Measurements from ENCODE around the gene KRT26. TPM values are rescaled to one million over a fixed set of nuclear protein-coding genes. Genes with fewer than 3 reads are reported as not detected.
"Not testable (repeated sequence)": the region's sequence is repeated elsewhere in the genome, so short reads cannot be mapped to it uniquely, and the experiment has no call there.

Gene KRT26
- total and polyA plus RNA-seq, 2 donors: not detected

DNA sequence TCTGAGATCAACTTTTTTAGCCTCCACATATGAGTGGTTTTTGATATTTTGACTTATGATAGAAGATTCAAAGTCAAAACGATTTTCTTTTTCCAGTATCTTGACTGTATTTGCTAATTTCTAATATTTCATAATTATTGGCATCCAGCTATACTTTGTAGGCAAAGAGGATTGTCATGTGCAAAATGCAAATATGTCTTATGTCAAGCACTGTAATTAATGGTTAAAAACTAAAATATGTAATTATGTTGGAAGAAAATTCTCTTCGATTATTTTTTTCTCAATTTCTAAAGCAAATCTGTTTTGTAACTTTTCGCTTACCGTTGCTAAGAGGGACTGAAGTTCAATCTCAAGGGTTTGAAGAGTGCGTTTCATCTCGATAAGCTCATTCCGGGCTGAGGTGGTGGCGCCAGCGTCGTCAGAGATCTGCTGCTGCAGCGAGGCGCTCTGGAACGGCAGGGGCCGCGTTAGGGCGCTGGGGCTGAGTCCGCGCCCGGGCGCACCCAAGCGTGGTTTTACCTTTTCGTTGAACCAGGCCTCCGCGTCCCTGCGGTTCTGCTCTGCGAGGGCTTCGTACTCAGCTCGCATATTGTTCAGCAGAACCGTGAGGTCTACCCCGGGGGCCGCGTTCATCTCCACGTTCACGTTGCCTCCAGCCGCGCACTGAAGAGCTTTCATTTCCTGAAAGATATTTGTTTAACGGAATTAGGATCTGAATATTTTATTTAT is 7.3 kb upstream of the KRT26 start:
- H3K27ac ChIP-seq (ENCODE audit: low read depth): no peak overlapping the region
- DNase-seq (ENCODE audit: extremely low spot score): no peak
- 29% methylated on average over 37 of the region's 37 CpGs for WGBS
- H3K4me3 ChIP-seq (ENCODE audit: low read depth, low read length): peak overlapping the region; percentile 2
- no peaks in the 10 kb centered on the region for H3K4me1 ChIP-seq (ENCODE audit: insufficient read depth)
- no peaks in the 10 kb centered on the region for H3K36me3 ChIP-seq (ENCODE audit: insufficient read depth)

DNA sequence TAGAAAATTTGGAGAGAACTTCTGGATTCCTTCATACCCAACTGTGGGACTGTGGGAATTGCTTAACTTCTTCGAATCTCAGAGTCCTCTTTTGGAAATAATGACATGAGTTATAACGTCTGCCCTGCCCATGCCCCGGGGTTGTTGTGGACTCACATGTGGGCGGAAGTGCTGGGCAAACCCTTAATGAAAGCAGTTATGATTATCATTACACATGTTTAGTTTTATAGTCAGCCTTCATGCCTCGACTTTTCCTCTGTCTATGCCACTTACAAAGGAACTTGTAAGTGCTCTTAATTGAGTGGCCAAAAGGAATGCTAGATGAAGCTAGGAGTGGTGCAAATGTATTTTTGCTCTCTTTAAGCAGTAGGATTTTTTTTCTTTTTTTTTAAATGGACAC is 6.5 kb upstream of the KRT26 start:
- H3K27ac ChIP-seq (ENCODE audit: low read depth): no peak overlapping the region
- H3K36me3 ChIP-seq (ENCODE audit: insufficient read depth): no peaks in the 10 kb centered on the region
- H3K4me1 ChIP-seq (ENCODE audit: insufficient read depth): no peaks in the 10 kb centered on the region
- 70% methylated on average over 5 of the region's 5 CpGs for WGBS
- H3K4me3 ChIP-seq (ENCODE audit: low read depth, low read length): no peak overlapping the region
- no peak for DNase-seq (ENCODE audit: extremely low spot score)

DNA sequence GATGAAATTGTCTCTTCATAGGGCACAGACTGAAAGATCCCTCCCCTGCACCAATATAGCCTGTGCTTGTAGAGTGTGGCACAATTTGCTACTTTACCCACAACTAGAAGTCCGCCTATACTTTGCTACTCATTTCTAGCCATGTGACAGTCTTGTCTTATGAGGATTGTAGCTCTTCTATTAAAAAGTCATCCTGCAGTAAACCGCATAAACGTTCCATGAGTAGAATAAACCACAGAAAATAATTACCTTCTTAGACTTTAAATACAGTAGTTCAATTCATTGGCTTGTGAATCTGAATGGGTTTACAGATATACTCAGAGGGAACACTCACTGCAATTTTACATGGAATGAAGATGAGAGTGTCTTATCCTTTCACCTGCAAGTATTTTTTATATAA is 6.0 kb upstream of the KRT26 start:
- H3K4me1 ChIP-seq (ENCODE audit: insufficient read depth): no peaks in the 10 kb centered on the region
- 84% methylated on average over 3 of the region's 3 CpGs for WGBS
- H3K36me3 ChIP-seq (ENCODE audit: insufficient read depth): no peaks in the 10 kb centered on the region
- H3K27ac ChIP-seq (ENCODE audit: low read depth): no peak overlapping the region
- H3K4me3 ChIP-seq (ENCODE audit: low read depth, low read length): no peak overlapping the region
- no peak for DNase-seq (ENCODE audit: extremely low spot score)

DNA sequence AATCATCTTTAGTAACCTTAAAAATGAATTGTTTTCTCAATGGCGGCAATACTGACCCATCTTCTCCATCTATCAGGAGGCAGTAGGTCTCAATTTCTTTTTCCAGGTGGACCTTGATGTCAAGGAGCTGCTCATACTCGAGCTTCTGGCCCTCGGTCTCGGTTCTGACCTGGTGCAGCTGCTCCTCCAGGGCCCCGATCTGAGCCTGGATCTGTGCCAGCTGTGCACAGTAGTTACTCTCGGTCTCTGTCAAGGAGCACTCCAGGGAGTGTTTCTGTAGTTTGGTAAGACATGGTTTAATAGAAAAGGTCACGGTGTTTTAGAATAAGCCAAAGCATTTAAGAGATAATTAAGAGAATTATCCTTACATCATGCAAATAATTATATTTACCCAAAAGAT is 5.5 kb upstream of the KRT26 start:
- no peak for DNase-seq (ENCODE audit: extremely low spot score)
- no peaks in the 10 kb centered on the region for H3K36me3 ChIP-seq (ENCODE audit: insufficient read depth)
- no peak overlapping the region for H3K4me3 ChIP-seq (ENCODE audit: low read depth, low read length)
- no peaks in the 10 kb centered on the region for H3K4me1 ChIP-seq (ENCODE audit: insufficient read depth)
- H3K27ac ChIP-seq (ENCODE audit: low read depth): no peak overlapping the region
- 58% methylated on average over 7 of the region's 7 CpGs for WGBS

DNA sequence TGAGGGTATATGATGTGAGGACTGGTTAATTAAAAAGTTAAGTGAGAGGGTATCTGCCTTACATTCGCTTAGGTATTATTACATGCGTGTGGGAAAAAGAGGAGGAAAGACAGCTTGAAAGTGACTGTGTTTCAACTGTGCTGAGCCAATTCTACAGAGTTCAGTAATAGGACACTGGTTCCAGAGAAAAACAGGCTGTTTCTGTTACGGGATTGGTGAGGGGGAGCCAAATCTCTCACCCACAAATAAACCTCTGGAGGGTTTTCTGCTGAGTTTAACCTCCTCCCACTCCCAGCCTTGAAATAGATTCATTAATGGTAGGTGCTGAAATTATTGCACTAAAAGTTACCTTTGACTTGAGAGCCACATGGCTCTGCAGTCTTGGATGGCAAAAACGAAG is 3.9 kb upstream of the KRT26 start:
- Histone ChIP-seq H3K36me3 (ENCODE audit: insufficient read depth) (no peaks in the 10 kb centered on the region), H3K27ac (ENCODE audit: low read depth) (no peak overlapping the region), H3K4me1 (ENCODE audit: insufficient read depth) (no peaks in the 10 kb centered on the region), H3K4me3 (ENCODE audit: low read depth, low read length) (no peak overlapping the region)
- no peak for DNase-seq (ENCODE audit: extremely low spot score)
- 49% methylated on average over 4 of the region's 4 CpGs for WGBS

DNA sequence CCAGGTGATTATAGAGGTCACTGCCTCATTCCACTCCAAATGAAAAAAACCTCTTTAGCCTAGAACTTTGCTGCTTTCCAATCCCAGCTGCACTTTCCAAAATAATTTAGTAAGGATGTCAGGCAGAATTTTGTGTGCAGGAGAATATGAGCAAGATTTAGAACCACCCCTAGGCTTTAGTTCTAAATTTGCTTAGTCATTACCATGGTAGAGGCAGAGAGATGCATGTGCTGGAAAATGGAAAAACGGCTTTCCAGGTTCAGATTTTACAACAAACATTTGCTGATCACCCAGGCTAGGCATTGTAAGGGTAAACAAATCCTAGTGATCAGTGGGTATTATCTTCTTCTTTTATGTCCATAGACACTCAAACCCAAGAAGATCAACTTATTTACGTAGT is 6.3 kb downstream of the KRT26 start:
- Histone ChIP-seq H3K4me1 (ENCODE audit: insufficient read depth) (no peaks in the 10 kb centered on the region), H3K4me3 (ENCODE audit: low read depth, low read length) (no peak overlapping the region), H3K27ac (ENCODE audit: low read depth) (no peak overlapping the region), H3K36me3 (ENCODE audit: insufficient read depth) (peaks cover 1% of the 10 kb centered on the region)
- WGBS: 74% methylated on average over 2 of the region's 2 CpGs
- no peak for DNase-seq (ENCODE audit: extremely low spot score)

DNA sequence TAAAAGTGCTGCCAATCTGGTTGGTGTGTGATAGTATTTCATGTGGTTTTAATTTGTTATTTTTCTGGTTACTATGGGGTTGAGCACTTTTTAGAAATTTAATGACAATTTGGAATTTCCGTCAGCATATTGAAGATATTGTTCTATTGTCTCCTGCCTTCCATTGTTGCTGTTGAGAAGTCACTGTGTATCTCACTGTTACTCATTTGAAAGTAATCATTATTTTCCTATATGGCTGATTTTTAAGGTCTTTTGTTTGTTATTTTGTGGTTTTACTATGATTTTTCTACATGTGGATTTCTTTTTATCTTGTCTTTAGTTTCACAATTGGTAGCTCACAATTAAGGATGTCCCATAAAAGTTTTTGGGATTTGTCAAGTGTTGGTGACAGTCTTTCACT is 8.2 kb downstream of the KRT26 start:
- WGBS: 81% methylated on average over 1 of the region's 1 CpG
- Histone ChIP-seq H3K27ac (ENCODE audit: low read depth) (no peak overlapping the region), H3K36me3 (ENCODE audit: insufficient read depth) (peaks cover 1% of the 10 kb centered on the region), H3K4me1 (ENCODE audit: insufficient read depth) (no peaks in the 10 kb centered on the region), H3K4me3 (ENCODE audit: low read depth, low read length) (no peak overlapping the region)
- no peak for DNase-seq (ENCODE audit: extremely low spot score)

DNA sequence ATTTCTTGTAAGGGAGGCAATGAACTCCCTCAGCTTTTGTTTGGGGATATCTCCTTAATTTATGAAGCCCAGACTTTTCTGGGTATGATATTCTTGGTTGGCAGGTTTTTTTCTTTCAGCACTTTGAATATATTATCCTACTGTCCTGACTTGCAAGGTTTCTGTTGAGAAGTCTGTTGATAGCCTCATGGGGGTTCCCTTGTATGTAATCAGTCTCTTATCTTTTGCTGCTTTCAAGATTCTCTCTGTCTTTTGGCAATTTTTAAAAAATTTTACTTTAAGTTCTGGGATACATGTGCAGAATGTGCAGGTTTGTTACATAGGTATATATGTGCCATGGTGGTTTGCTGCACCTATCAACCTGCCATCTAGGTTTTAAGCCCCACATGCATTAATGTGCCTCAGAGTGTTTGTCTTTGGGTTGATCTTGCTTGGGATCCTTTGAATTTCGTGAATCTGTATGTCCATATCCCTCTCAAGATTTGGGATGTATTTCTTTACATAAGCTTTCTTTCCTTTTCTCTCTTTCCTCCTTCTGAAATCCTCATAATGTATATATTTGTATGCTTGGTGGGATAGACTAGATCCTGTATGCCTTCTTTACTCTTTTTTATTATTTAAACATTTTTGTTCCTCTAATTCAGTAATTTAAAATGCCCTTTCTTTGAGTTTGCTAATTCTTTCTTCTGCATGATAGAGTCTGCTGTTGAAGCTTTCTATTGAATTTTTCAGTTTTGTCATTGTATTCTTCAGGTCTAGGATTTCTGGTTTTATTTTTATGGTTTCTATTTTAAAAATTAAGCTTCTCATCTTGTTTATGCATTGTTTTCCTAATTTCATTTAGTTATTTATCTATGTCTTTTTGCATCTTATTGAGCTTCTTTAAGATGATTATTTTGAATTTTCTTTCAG is 11.6 kb downstream of the KRT26 start:
- Histone ChIP-seq H3K36me3 (ENCODE audit: insufficient read depth) (peaks cover 1% of the 10 kb centered on the region), H3K4me3 (ENCODE audit: low read depth, low read length) (no peak overlapping the region), H3K4me1 (ENCODE audit: insufficient read depth) (no peaks in the 10 kb centered on the region), H3K27ac (ENCODE audit: low read depth) (no peak overlapping the region)
- 19% methylated on average over 1 of the region's 1 CpG for WGBS
- DNase-seq (ENCODE audit: extremely low spot score): no peak

DNA sequence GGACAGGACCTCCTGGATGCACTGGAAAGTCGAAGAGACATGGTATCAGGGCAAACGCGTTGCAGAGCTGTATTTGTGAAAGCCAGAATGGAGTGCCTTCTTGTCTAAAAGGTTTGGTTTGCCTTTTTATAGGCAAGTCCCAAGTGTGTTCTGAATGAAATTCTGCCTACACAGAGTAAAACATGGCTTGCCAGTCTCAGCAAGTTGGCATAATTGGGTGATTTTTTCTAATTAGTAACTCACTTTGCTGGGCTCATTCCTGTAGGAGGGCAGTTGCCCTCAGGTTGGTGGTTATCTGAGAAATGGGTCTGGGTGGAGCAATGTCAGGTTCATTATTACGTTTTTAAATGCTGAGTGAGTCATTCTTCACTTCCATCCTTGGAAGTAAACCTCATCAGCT is 16.8 kb downstream of the KRT26 start, which contains the start of gene KRT25:
TSS of gene KRT25 (minus strand) at position 101 of the 400 bp plus-strand sequence. CDS start at position 41, 60 bp downstream.
- Histone ChIP-seq H3K36me3 (ENCODE audit: insufficient read depth) (no peaks in the 10 kb centered on the region), H3K4me1 (ENCODE audit: insufficient read depth) (no peaks in the 10 kb centered on the region), H3K27ac (ENCODE audit: low read depth) (no peak within 1 kb of the TSS), H3K4me3 (ENCODE audit: low read depth, low read length) (no peak within 1 kb of the TSS)
- DNase-seq (ENCODE audit: extremely low spot score): no peak
- WGBS: 75% methylated on average over 4 of the region's 4 CpGs

DNA sequence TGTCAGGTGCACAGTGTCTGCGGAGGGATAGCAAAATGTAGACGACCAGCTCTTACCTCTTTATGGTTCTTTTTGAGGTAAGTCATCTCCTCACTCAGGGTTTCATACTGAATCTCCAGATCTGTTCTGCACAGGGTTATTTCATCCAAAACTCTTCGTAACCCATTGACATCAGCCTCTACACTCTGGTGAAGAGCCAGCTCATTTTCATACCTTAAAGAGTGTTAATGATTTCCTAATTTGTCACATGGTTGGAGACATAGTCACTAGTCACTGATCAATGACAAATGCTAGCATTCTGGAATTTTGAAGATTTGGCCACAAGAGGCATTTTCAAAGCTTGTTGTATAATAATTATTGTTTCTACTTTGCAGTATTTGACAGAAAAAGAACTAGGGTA is 18.2 kb downstream of the KRT26 start:
- no peak overlapping the region for H3K4me3 ChIP-seq (ENCODE audit: low read depth, low read length)
- no peaks in the 10 kb centered on the region for H3K36me3 ChIP-seq (ENCODE audit: insufficient read depth)
- H3K4me1 ChIP-seq (ENCODE audit: insufficient read depth): no peaks in the 10 kb centered on the region
- H3K27ac ChIP-seq (ENCODE audit: low read depth): no peak overlapping the region
- 92% methylated on average over 3 of the region's 3 CpGs for WGBS
- no peak for DNase-seq (ENCODE audit: extremely low spot score)

DNA sequence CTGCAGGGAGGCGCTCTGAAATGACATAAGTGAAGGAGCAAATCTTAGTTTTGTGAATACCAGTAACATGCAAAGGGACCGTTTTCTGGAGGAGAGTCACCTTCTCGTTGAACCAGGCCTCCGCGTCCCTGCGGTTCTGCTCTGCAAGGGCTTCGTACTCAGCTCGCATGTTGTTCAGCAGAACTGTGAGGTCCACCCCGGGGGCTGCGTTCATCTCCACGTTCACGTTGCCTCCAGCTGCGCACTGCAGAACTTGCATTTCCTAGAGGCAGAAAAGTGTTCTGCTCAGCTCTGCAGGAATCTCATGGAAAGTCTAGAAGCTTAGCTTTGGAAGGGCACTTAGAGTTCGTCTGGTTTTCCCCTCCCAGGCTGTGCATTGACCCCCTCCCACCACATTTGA is 20.9 kb downstream of the KRT26 start:
- no peak overlapping the region for H3K27ac ChIP-seq (ENCODE audit: low read depth)
- no peaks in the 10 kb centered on the region for H3K4me1 ChIP-seq (ENCODE audit: insufficient read depth)
- DNase-seq (ENCODE audit: extremely low spot score): no peak
- H3K36me3 ChIP-seq (ENCODE audit: insufficient read depth): no peaks in the 10 kb centered on the region
- no peak overlapping the region for H3K4me3 ChIP-seq (ENCODE audit: low read depth, low read length)
- WGBS: 83% methylated on average over 14 of the region's 14 CpGs

DNA sequence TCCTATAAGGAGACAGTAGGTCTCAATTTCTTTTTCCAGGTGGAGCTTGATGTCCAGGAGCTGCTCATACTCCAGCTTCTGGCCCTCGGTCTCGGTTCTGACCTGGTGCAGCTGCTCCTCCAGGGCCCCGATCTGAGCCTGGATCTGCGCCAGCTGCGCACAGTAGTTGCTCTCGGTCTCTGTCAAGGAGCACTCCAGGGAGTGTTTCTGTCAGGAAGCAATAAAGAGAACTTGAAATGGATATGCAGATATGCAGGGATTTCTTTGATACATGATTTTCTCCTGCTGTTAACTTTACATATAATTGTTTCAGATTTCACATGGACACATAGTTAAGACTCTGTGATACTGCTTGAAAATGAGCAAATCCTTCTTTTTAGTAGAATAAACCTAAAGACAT is 21.6 kb downstream of the KRT26 start:
- Histone ChIP-seq H3K4me1 (ENCODE audit: insufficient read depth) (no peaks in the 10 kb centered on the region), H3K27ac (ENCODE audit: low read depth) (no peak overlapping the region), H3K36me3 (ENCODE audit: insufficient read depth) (no peaks in the 10 kb centered on the region), H3K4me3 (ENCODE audit: low read depth, low read length) (no peak overlapping the region)
- no peak for DNase-seq (ENCODE audit: extremely low spot score)
- WGBS: 57% methylated on average over 6 of the region's 6 CpGs

DNA sequence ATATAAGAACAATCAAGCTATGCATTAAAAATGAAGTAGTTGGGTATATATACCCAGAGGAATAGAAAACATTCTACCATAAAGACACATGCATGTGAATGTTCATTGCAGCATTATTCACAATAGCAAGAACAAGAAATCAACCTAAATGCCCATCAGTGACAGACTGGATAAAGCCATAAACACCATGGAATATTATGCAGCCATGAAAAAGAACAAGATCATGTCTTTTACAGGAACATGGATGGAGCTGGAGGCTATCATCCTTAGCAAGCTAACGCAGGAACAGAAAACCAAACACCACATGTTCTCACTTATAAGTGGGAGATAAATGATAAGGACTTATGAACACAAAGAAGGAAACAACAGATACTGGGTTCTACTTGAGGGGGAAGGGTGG is 23.3 kb downstream of the KRT26 start:
- H3K4me3 ChIP-seq (ENCODE audit: low read depth, low read length); H3K27ac ChIP-seq (ENCODE audit: low read depth); H3K36me3 ChIP-seq (ENCODE audit: insufficient read depth); H3K4me1 ChIP-seq (ENCODE audit: insufficient read depth); DNase-seq (ENCODE audit: extremely low spot score): not testable (repeated sequence)
- whole genome bisulfite sequencing: 64% methylated on average over 1 of the region's 1 CpG

DNA sequence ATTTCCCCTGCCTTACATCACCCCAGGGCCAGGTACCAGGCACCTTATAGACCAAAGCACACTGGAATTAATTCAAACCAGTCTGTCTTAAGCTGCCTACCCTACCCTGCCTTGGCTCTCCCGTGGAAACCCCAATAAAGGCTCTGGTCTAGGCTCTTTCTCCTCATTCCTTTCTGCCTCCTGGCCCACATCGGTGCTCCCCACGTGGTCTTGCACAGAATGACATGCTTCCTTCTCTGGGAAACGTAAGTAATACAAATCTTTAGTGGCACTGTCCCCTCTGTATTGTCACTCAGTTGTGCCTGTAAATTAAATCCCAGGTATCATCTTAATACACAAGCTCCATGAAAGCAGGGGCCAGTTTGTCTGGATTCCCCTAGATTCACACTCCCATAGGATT is 33.4 kb downstream of the KRT26 start:
- WGBS: 50% methylated on average over 4 of the region's 4 CpGs
- Histone ChIP-seq H3K27ac (ENCODE audit: low read depth) (no peak overlapping the region), H3K4me1 (ENCODE audit: insufficient read depth) (peaks cover 2% of the 10 kb centered on the region), H3K36me3 (ENCODE audit: insufficient read depth) (no peaks in the 10 kb centered on the region), H3K4me3 (ENCODE audit: low read depth, low read length) (no peak overlapping the region)
- DNase-seq (ENCODE audit: extremely low spot score): no peak

Data from urinary bladder (tissue), 4 donors.